H1 (cell line): Measurements from ENCODE around the gene SERGEF. TPM values are rescaled to one million over a fixed set of nuclear protein-coding genes. Genes with fewer than 3 reads are reported as not detected.
A peak's percentile ranks its signal among the peaks of the same experiment; 100 is the strongest.

Experiments
- CTCF ChIA-PET: fragments of 300-600 bp; sonication (Branson Sonifier 250); formaldehyde crosslinking; loops from one replicate; lab custom pipeline; 2021; ENCODE audit not compliant: partially characterized antibody; lab: Charles Lee
- POLR2A ChIA-PET: fragments of 300-600 bp; sonication (Branson Sonifier 250); formaldehyde crosslinking; loops from one replicate; lab custom pipeline; 2021; ENCODE audit warnings: inconsistent platforms; ENCODE audit not compliant: partially characterized antibody; lab: Charles Lee
- DNase-seq, 2 experiments: peaks; one replicate each; pipeline versions ENCODE4 v3.0.0 to v3.0.0-alpha.2; 2010 to 2022; ENCODE audit warnings: low spot score in 2 of 2, low read depth in 1 of 2, mixed read lengths in 1 of 2
- FAIRE-seq: peaks from 2 replicates; lab custom pipeline; 2011; peaks lifted over from hg19 to GRCh38; lab: Jason Lieb, UNC
- H2AFZ ChIP-seq: 2 replicates; pipeline ENCODE4 v1.8.1; 2012; ENCODE audit warnings: low read length, inconsistent platforms
- H2AK5ac ChIP-seq: 2 replicates; pipeline ENCODE4 v1.6.1; 2013; ENCODE audit warnings: low read depth, low read length
- H2BK120ac ChIP-seq: replicated peaks from 2 replicates; pipeline ENCODE3; 2013; ENCODE audit warnings: low read depth, low read length, inconsistent platforms
- H2BK12ac ChIP-seq: 2 replicates; pipeline ENCODE4 v1.6.1; 2013; ENCODE audit warnings: low read depth, low read length
- H2BK15ac ChIP-seq: 2 replicates; pipeline ENCODE4 v1.6.1; 2013; ENCODE audit warnings: low read length
- H2BK20ac ChIP-seq: 2 replicates; pipeline ENCODE4 v1.6.1; 2013; ENCODE audit warnings: low read length
- H2BK5ac ChIP-seq: 2 replicates; pipeline ENCODE4 v1.6.1; 2013; ENCODE audit warnings: low read depth, low read length
- H3K14ac ChIP-seq: 2 replicates; pipeline ENCODE4 v1.6.1; 2013; ENCODE audit warnings: inconsistent platforms; ENCODE audit not compliant: insufficient read length
- H3K18ac ChIP-seq: 2 replicates; pipeline ENCODE4 v1.6.1; 2013; ENCODE audit warnings: low read length; ENCODE audit errors: extremely low read depth
- H3K23ac ChIP-seq: 2 replicates; pipeline ENCODE4 v1.6.1; 2013; ENCODE audit warnings: inconsistent platforms; ENCODE audit not compliant: insufficient read length
- H3K23me2 ChIP-seq: 2 replicates; pipeline ENCODE4 v1.6.1; 2013; ENCODE audit warnings: low read depth, low read length
- H3K27ac ChIP-seq: 2 replicates; pipeline ENCODE4 v1.6.1; 2011; ENCODE audit warnings: low read depth, low read length, inconsistent platforms
- H3K27me3 ChIP-seq, 4 experiments: replicated peaks in 1 of 4; 1 replicate in 1 of 4; 2 replicates in 3 of 4; pipeline versions ENCODE4 v1.6.1 to v1.8.1; 2011 to 2013; ENCODE audit warnings: low read length in 3 of 4, mild to moderate bottlenecking in 3 of 4, inconsistent platforms in 2 of 4, mixed read lengths in 2 of 4, moderate library complexity in 1 of 4; ENCODE audit not compliant: control insufficient read depth in 3 of 4, insufficient read depth in 3 of 4; ENCODE audit errors: extremely low read depth in 1 of 4
- H3K36me3 ChIP-seq, 4 experiments: 2 replicates each; pipeline versions ENCODE4 v1.6.1 to v1.8.1; 2011 to 2013; ENCODE audit warnings: mild to moderate bottlenecking in 4 of 4, low read length in 3 of 4, moderate library complexity in 2 of 4, control low read depth in 1 of 4, inconsistent platforms in 1 of 4; ENCODE audit not compliant: insufficient read depth in 4 of 4, control insufficient read depth in 2 of 4
- H3K4ac ChIP-seq: replicated peaks from 2 replicates; pipeline ENCODE3; 2013; ENCODE audit warnings: low read length, low read depth, mixed read lengths, inconsistent platforms; ENCODE audit not compliant: insufficient read length
- H3K4me1 ChIP-seq, 4 experiments: replicated peaks in 1 of 4; 1 replicate in 1 of 4; 2 replicates in 3 of 4; pipeline versions ENCODE4 v1.6.1 to v1.8.1; 2011 to 2013; ENCODE audit warnings: low read length in 3 of 4, inconsistent platforms in 2 of 4, mixed read lengths in 1 of 4; ENCODE audit not compliant: insufficient read depth in 4 of 4, control insufficient read depth in 3 of 4
- H3K4me2 ChIP-seq, 2 experiments: 2 replicates each; pipeline versions ENCODE4 v1.6.1 to v1.8.1; 2011 to 2013; ENCODE audit warnings: low read depth in 2 of 2, low read length in 2 of 2, control low read depth in 1 of 2, inconsistent platforms in 1 of 2, mild to moderate bottlenecking in 1 of 2; ENCODE audit not compliant: insufficient read depth in 1 of 2
- H3K4me3 ChIP-seq, 4 experiments: fragments of 200-600, 300-600 bp in 1 of 4; sonication (generic), shearing (Covaris generic), sonication (Bioruptor Twin) in 1 of 4; 2 replicates each; pipeline versions ENCODE4 v1.5.1 to v1.8.1; 2011 to 2016; ENCODE audit warnings: low read length in 4 of 4, low read depth in 3 of 4, control low read depth in 2 of 4, inconsistent platforms in 2 of 4, mild to moderate bottlenecking in 2 of 4, mixed read lengths in 1 of 4, moderate library complexity in 1 of 4; ENCODE audit not compliant: insufficient read depth in 2 of 4; ENCODE audit errors: extremely low read depth in 1 of 4
- H3K56ac ChIP-seq: replicated peaks from 2 replicates; pipeline ENCODE3; 2013; ENCODE audit warnings: low read depth, mild to moderate bottlenecking, mixed read lengths, low read length, inconsistent platforms; ENCODE audit not compliant: insufficient read length
- H3K79me1 ChIP-seq: 2 replicates; pipeline ENCODE4 v1.6.1; 2013; ENCODE audit warnings: low read depth, low read length, control low read depth
- H3K79me2 ChIP-seq, 2 experiments: 2 replicates each; pipeline versions ENCODE4 v1.6.1 to v1.8.1; 2012 to 2013; ENCODE audit warnings: low read length in 2 of 2, mild to moderate bottlenecking in 2 of 2, inconsistent platforms in 1 of 2; ENCODE audit not compliant: insufficient read depth in 2 of 2, control insufficient read depth in 1 of 2
- H3K9ac ChIP-seq, 4 experiments: replicated peaks in 1 of 4; 1 replicate in 1 of 4; 2 replicates in 3 of 4; pipeline versions ENCODE4 v1.6.1 to v1.8.1; 2011 to 2013; ENCODE audit warnings: low read depth in 3 of 4, low read length in 3 of 4, control low read depth in 2 of 4, mild to moderate bottlenecking in 2 of 4, moderate library complexity in 2 of 4, inconsistent platforms in 1 of 4; ENCODE audit errors: extremely low read depth in 1 of 4
- H3K9me3 ChIP-seq, 2 experiments: 2 replicates each; pipeline versions ENCODE4 v1.6.1 to v1.8.1; 2012 to 2013; ENCODE audit warnings: mild to moderate bottlenecking in 2 of 2, moderate library complexity in 2 of 2, control low read depth in 1 of 2, inconsistent platforms in 1 of 2, low read depth in 1 of 2, low read length in 1 of 2, mixed read lengths in 1 of 2; ENCODE audit not compliant: insufficient read depth in 2 of 2
- H4K20me1 ChIP-seq, 2 experiments: replicated peaks in 1 of 2; 2 replicates each; pipeline versions ENCODE3 to v1.8.1; 2011 to 2013; ENCODE audit warnings: inconsistent platforms in 2 of 2, low read length in 2 of 2, mild to moderate bottlenecking in 1 of 2; ENCODE audit not compliant: insufficient read depth in 2 of 2, control insufficient read depth in 1 of 2
- H4K5ac ChIP-seq: 2 replicates; pipeline ENCODE4 v1.6.1; 2013; ENCODE audit warnings: low read length, low read depth, mixed read lengths, inconsistent platforms; ENCODE audit not compliant: insufficient read length
- H4K8ac ChIP-seq: 2 replicates; pipeline ENCODE4 v1.8.0; 2013; ENCODE audit warnings: mild to moderate bottlenecking, moderate library complexity, low read length, inconsistent platforms; ENCODE audit not compliant: insufficient read depth; ENCODE audit errors: extremely low read depth
- H4K91ac ChIP-seq: replicated peaks from 2 replicates; pipeline ENCODE3; 2013; ENCODE audit warnings: low read length, mixed read lengths, inconsistent platforms; ENCODE audit not compliant: insufficient read length
- ASH2L ChIP-seq: fragments of 200-600, 300-600 bp; sonication (generic); IDR thresholded peaks from one replicate; pipeline ENCODE4 v1.7.1; 2017; ENCODE audit warnings: low read length
- KDM4A ChIP-seq: IDR thresholded peaks from one replicate; pipeline ENCODE4 v1.7.1; 2012; ENCODE audit warnings: low read depth, mild to moderate bottlenecking, moderate library complexity, low read length, inconsistent platforms; ENCODE audit not compliant: severe bottlenecking
- MAFK ChIP-seq: IDR thresholded peaks from 2 replicates; pipeline ENCODE4 v1.6.1; 2012; ENCODE audit warnings: low read depth, mild to moderate bottlenecking, improper control_type of control experiment, low read length
- POLR2A ChIP-seq, 2 experiments: IDR thresholded peaks; 1 replicate in 1 of 2; 2 replicates in 1 of 2; pipeline ENCODE4 v1.6.1; 2011; ENCODE audit warnings: low read depth in 2 of 2, low read length in 2 of 2, mild to moderate bottlenecking in 2 of 2; ENCODE audit errors: control extremely low read depth in 1 of 2
- SP1 ChIP-seq: IDR thresholded peaks from 2 replicates; pipeline ENCODE4 v1.6.1; 2011; ENCODE audit warnings: low read depth, low read length
- WGBS, 2 experiments: shearing (Covaris generic) in 1 of 2; methylation state at CpG; one replicate each; pipeline versions ENCODE4 v1.1.6 to v1.1.7; 2013 to 2015; ENCODE audit warnings: low lambda C conversion rate in 2 of 2, mixed read lengths in 2 of 2, inconsistent platforms in 1 of 2, low coverage in 1 of 2, missing lambda C conversion rate in 1 of 2; ENCODE audit not compliant: insufficient replicate concordance in 2 of 2, insufficient coverage in 1 of 2, insufficient read length in 1 of 2; ENCODE audit errors: extremely low coverage in 1 of 2, missing lambda C conversion rate in 1 of 2; 5-methylcytosine and 5-hydroxymethylcytosine counted together
- polyA plus RNA-seq, 7 experiments: library from polyadenylated mRNA; depleted of rRNA in 3 of 7; stranded (reverse) in 5 of 7; unstranded in 2 of 7; fragments of >200 nt in 5 of 7; fragments of 200-250 nt in 2 of 7; gene quantifications; 1 replicate in 5 of 7; 2 replicates in 1 of 7; 4 replicates in 1 of 7; pipeline versions ENCODE4 v1.2.1 to v1.2.3, GENCODE V29; 2011 to 2013; ENCODE audit warnings: missing spikeins in 2 of 7, mixed read lengths in 2 of 7
- total RNA-seq: library from RNA; stranded (reverse); fragmentation: NEBNext Ultra II Directional; extraction: Animal tissue kit (Norgen Biotek cat#: 25700); gene quantifications from 2 replicates; pipeline ENCODE4 v1.2.1, GENCODE V29; 2021
- TF ChIP-seq, protein P1 (sequence below): IDR thresholded peaks from 2 replicates; pipeline ENCODE4 v1.6.1; 2012; ENCODE audit warnings: low read length, inconsistent platforms

The SERGEF gene
- total and polyA plus RNA-seq, 2 of the 8 experiments (the other 6 are each of a cell fraction or from before 2014, with no cell fraction given): 16.6 to 28.8 TPM

DNA sequence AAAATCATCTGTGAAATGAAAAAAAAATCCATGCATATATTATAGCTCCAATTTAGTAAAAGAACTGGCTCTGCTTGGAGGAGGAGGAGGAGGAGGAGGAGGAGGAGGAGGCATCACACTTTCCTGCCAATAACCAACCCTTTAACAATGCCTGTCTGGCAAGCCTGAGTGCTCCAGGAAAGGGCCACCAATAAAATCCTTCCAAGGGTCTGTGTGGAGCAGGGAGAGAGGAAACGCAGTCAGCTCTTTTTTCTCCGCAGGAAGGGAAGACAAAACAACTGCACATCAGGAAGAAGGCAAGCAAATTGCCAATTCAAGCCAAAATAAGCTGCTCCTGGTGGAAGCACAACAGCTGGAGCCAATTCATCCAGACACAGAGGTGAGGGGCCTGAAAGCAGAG is 139.3 kb downstream of the SERGEF start:
- no peak overlapping the region for H2BK5ac ChIP-seq
- 0 out of 2 replicates have a peak, but pooled peaks cover 3% of the 10 kb centered on the region for H3K79me1 ChIP-seq

More for the DNA sequence above, 139.3 kb downstream of the SERGEF start:
- 100% methylated on average over 1 of the region's 2 CpGs; no CpG with 5 or more reads in 1 of the 2 experiments for WGBS, 2 experiments
- Histone ChIP-seq H3K4me1 (peaks cover 0 to 3% (median 3%) of the 10 kb centered on the region in 4 experiments; a peak in 1 of 7 replicates), H3K79me2 (no peaks in the 10 kb centered on the region), H3K4me3 (no peak overlapping the region), H3K9me3 (peaks cover 3 to 5% of the 10 kb centered on the region in 2 experiments; a peak in 2 of 4 replicates), H3K4ac (no peak overlapping the region), H4K8ac (no peak overlapping the region), H2AFZ (no peak overlapping the region), H3K23ac (no peak overlapping the region), H2BK15ac (no peak overlapping the region), H2BK120ac (no peak overlapping the region), H3K18ac (no peak overlapping the region), H2AK5ac (no peak overlapping the region), H3K14ac (no peak overlapping the region), H4K5ac (no peak overlapping the region), H2BK12ac (no peak overlapping the region), H4K20me1 (peaks cover 0 to 1% of the 10 kb centered on the region in 2 experiments), H3K27me3 (no peaks in the 10 kb centered on the region), H3K36me3 (no peaks in the 10 kb centered on the region), H2BK20ac (no peak overlapping the region), H4K91ac (no peak overlapping the region), H3K56ac (no peak overlapping the region), H3K9ac (no peak overlapping the region), H3K4me2 (no peak overlapping the region), H3K27ac (0 out of 2 replicates have a peak overlapping the region, but pooled peaks have one; percentile 6), H3K23me2 (no peaks in the 10 kb centered on the region)
- ChIA-PET CTCF (interaction anchor here (0.9 to 13.7 kb wide), 8 partner anchors 10 to 142 kb away, joined by 3 to 184 read pairs (median 6); no protein-coding TSS in a partner anchor), POLR2A (interaction anchor here (0.6 kb wide), 1 partner anchor 20 kb away, joined by 3 read pairs; no protein-coding TSS in a partner anchor)
- TF ChIP-seq KDM4A (no peak), MAFK (no peak), POLR2A (IDR thresholded peaks at IDR 0.05; ENCODE audit: control extremely low read depth in 1 of 2, low read depth in 2 of 2, low read length in 2 of 2) (no peak), ASH2L (no peak), SP1 (no peak)
- TF ChIP-seq, protein P1, sequence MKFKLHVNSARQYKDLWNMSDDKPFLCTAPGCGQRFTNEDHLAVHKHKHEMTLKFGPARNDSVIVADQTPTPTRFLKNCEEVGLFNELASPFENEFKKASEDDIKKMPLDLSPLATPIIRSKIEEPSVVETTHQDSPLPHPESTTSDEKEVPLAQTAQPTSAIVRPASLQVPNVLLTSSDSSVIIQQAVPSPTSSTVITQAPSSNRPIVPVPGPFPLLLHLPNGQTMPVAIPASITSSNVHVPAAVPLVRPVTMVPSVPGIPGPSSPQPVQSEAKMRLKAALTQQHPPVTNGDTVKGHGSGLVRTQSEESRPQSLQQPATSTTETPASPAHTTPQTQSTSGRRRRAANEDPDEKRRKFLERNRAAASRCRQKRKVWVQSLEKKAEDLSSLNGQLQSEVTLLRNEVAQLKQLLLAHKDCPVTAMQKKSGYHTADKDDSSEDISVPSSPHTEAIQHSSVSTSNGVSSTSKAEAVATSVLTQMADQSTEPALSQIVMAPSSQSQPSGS: no peak
- FAIRE-seq (no peak), DNase-seq (no peak)
